GM23338 (cell line): ENCODE data around the gene HMGCS2.

Experiments used
- CREB1 ChIP-seq: fragments of 250-450 bp; sonication (Bioruptor Pico); IDR thresholded peaks from 2 replicates; pipeline ENCODE4 v1.5.0; 2020; ENCODE audit warnings: low read depth, mild to moderate bottlenecking, moderate library complexity
- CTCF ChIP-seq, 2 experiments: fragments of 200-600 bp in 1 of 2; sonication (generic) in 1 of 2; conservative IDR thresholded peaks; 2 replicates each; pipeline versions ENCODE4 v1.5.1 to v1.6.1; 2016 to 2017; ENCODE audit warnings: antibody characterized with exemption in 2 of 2, low read depth in 2 of 2, mild to moderate bottlenecking in 2 of 2, moderate library complexity in 1 of 2
- ETS1 ChIP-seq: IDR thresholded peaks from 2 replicates; pipeline ENCODE4 v1.6.1; 2016; ENCODE audit warnings: antibody characterized with exemption
- EZH2 ChIP-seq: fragments of 200-600 bp; sonication (generic); IDR thresholded peaks from one replicate; pipeline ENCODE4 v1.8.0; 2017; ENCODE audit warnings: antibody characterized with exemption, mild to moderate bottlenecking, low read depth; ENCODE audit not compliant: unreplicated experiment
- EZH2phosphoT487 ChIP-seq: fragments of 200-600 bp; sonication (generic); IDR thresholded peaks from one replicate; pipeline ENCODE4 v1.8.1; 2018; ENCODE audit warnings: antibody characterized with exemption; ENCODE audit not compliant: unreplicated experiment
- JUNB ChIP-seq: IDR thresholded peaks from one replicate; pipeline ENCODE4 v1.6.1; 2016; ENCODE audit warnings: antibody characterized with exemption; ENCODE audit not compliant: unreplicated experiment
- POLR2AphosphoS5 ChIP-seq: IDR thresholded peaks from 2 replicates; pipeline ENCODE4 v1.6.1; 2016; ENCODE audit warnings: antibody characterized with exemption, low read depth
- REST ChIP-seq: IDR thresholded peaks from one replicate; pipeline ENCODE4 v1.6.1; 2018; ENCODE audit warnings: antibody characterized with exemption; ENCODE audit not compliant: unreplicated experiment
- STAT1 ChIP-seq: IDR thresholded peaks from one replicate; pipeline ENCODE4 v1.6.1; 2016; ENCODE audit warnings: antibody characterized with exemption; ENCODE audit not compliant: unreplicated experiment
- ZNF114 ChIP-seq: fragments of 250-450 bp; sonication (Bioruptor Pico); IDR thresholded peaks from 2 replicates; pipeline ENCODE4 v1.5.0; 2020; ENCODE audit warnings: mild to moderate bottlenecking, moderate library complexity
- ZNF331 ChIP-seq: fragments of 250-450 bp; sonication (Bioruptor Pico); IDR thresholded peaks from 2 replicates; pipeline ENCODE4 v1.5.0; 2020; ENCODE audit warnings: low read depth, mild to moderate bottlenecking, moderate library complexity
- ZNF462 ChIP-seq: fragments of 250-450 bp; sonication (Bioruptor Pico); IDR thresholded peaks from 2 replicates; pipeline ENCODE4 v1.5.0; 2020; ENCODE audit warnings: mild to moderate bottlenecking, moderate library complexity

- TF ChIP-seq CTCF (conservative IDR thresholded peaks at IDR 0.05; ENCODE audit: low read depth in 2 of 2) (no peak), REST (no peak), POLR2AphosphoS5 (no peak), CREB1 (no peak), EZH2phosphoT487 (no peak), EZH2 (no peak), ETS1 (no peak), ZNF462 (CRISPR knock-in tag) (no peak), STAT1 (no peak), ZNF114 (CRISPR knock-in tag) (no peak), ZNF331 (CRISPR knock-in tag) (no peak), JUNB (no peak)
Measured at GRCh38 chr1:119818181-119818580, 49.5 kb upstream of the HMGCS2 start.
